Hematopoietic multipotent progenitor cell treated with erythropoietin and hydrocortisone succinate and interleukin-3 and kit ligand, for 6 days (in vitro differentiated cells): ENCODE measurements around the gene SPG21.

Source experiments
- DNase-seq: peaks from one replicate; pipeline ENCODE4 v3.0.0-alpha.2; 2015

Gene SPG21

DNA sequence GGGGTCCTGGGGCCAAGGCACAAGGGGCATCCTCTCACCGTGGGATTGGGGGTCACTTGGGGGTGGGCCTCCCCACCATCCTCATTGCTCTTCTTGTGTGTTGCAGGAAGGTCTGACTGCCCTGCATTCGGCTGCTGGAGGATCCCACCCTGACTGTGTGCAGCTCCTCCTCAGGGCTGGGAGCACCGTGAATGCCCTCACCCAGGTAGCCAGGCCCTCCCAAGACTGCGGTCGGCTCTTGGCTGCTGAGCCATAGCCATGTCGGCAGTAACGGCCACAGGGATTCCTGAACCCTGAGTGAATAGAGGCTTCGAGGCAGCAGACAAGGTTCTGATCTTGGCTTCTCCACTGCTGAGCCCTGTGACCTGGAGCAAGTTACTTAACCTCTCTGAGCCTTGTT lies 58.3 kb downstream of the SPG21 start:
- no peak for DNase-seq

DNA sequence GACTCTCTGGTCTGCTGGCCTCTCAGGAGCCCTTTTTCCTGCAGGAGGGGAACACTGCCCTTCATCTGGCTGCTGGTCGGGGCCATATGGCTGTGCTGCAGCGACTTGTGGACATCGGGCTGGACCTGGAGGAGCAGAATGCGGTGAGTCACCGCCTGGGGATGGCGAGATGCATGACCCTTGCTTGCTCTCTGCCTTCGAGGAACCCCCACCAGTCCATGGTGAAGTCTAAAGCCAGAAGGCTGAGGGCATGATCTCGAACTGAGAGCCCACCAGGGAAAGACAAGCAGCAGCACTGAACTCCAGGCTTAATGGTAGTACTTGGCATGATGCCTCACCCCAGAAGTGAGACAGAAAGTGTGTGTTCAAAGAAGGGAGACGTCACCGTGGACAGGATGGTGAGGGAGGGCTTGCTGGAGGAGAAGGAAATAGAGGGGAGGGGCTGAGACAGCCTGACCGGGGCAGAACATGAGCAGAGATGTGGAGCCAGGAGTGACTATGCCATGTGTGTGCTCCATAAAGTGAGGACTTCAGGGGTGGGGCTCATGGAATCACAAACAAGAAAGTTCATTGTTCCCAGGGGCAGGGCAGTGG lies 58.8 kb downstream of the SPG21 start:
- no peak for DNase-seq

DNA sequence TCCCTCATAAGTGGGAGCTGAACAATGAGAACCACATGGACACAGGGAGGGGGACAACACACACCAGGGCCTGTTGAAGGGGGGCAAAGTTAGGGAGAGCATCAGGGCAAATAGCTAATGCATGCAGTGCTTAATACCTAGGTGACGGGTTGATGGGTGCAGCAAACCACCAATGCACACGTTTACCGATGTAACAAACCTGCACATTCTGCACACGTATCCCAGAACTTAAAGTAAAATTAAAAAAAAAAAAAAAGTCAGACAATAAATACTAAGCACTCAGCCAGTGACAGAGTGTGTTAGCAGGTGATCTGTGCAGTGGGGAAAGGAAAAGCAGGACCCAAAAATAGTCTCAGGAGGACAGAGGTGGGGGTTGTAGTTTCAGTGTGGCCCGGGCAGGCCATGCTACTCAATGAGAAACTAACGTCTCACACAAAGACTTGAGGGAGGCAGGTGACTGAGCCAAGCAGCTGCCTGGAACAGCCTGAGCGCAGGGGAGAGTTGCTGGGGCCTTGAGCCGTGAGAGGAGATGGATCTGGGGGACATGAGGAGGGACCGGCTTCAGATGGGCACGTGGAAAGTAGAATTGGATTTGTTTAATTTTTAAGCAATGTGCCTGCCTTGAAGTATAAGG lies 59.6 kb downstream of the SPG21 start:
- no peak for DNase-seq

DNA sequence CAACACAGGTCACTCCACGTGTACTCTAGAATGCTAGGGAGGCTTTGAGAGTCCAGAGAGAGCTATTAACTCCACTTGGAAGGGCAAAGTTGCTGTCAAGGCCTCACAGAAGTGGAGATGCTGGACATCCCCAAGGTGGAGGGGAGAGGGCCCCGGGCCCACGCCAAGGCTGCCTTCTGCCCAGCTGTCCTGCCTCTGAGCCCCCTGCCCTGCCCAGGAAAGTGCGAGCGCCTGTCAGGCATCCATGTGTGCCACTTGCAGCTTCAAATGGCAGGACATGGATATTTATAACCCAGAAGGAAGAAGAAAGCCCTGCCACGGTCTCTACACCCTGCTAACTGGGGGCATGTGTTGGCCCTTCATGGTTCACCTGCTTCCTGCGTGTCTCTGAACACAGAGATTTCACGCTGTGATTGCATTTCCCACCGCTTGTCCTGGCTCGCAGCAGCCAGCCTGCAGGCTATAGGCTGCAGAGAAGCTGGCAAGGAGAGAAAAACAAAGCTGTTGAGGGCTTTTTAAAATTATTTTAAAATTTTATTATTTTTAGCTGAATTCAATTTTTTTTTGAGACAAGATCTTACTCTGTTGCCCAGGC lies 61.0 kb downstream of the SPG21 start:
- DNase-seq: no peak

DNA sequence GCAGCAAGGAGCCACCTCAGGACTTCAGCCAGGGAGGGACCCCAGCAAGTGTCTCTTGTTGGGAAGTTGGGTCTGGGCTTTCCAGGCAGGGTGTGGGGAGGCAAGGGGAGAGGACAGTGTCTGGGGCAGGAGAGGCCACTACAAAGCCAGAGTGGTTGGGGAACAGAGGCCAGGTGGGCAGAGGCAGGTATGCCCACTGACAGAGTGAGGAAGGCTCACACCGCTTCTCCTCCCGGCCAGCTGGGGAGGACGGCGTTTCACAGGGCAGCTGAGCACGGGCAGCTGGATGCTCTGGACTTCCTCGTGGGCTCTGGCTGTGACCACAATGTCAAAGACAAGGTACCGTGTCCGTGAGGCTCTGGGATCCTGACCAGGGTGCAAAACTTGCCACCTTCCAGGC lies 63.1 kb downstream of the SPG21 start:
- no peak for DNase-seq

DNA sequence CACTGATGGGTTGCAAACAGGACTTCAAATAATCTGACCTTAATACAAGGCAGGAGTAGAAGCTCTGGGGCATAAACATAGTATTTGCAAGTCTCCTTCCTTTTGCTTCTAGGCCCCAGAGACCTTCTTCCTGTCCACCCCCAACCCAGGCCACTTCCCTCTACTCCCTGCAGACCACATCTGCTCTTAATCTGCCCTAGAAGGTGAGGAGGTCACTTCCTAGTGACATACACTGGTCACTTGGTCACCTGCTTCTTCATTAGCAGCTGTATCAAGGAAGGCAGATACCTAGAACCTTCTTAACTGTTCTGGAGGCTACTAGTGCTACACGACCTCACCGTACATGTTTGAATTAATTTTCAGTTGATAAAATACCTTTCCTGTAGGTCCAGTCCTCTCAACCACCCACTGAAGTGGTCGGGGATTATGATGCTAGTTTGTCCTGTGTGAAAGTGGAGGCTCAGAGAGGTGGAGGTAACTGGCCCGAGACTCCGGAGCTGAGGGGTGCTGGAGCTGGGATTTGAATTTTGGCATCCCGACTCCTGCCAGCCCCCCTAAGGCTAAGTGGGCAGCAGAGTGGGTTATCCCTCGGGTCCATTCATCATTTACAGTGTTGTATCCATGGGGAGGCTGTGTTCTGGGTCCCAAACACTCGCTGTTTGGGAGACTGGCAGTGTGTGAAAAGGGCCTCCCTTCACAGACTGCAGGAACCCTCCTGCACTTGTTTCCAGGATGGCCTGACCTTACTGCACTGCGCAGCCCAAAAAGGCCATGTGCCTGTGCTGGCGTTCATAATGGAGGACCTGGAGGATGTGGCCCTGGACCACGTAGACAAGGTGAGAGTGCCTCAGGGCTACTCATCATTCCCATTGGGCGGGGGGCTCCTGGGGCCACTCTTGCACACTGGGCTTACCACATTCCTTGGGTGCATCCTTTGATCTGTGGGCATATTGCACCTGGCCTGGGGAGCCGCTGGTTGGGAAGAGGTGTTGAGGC lies 64.1 kb downstream of the SPG21 start:
- no peak for DNase-seq

DNA sequence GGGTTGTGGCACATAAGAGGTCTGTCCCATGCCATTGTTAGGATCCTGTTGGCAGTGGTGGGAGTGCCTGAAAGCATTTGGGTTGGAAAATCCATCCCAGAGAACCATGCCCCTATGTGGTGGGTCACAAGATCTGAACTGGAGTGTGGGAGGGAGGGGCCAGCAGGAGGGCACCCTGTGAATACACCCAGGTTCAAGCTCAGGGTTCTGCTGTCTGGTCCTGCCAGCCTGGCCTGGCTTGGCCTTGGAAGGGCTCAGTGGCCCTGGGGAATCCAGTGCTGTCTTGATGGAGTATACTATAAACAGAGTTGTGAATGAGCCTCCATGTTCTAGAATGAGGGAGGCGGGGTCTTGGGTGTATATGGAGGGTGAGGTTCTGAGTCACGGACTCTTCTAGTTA lies 66.2 kb downstream of the SPG21 start:
- DNase-seq: no peak

DNA sequence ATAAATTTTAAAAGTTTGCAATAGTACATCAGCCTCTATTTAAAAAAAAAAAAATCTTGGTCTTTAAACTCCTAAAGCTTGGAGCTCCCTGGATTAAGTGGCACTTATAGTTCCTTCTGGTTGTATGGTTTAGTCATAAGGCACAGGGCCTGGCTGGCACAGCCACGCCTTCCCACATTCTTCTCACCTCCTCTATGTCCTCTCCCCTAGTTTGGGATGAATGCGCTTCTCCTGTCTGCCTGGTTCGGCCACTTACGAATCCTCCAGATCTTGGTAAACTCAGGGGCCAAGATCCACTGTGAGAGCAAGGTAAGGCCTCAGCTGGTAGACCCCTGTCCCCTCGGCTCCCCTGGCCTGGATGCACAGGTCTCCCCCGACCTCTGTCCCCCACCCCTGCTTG lies 68.0 kb downstream of the SPG21 start:
- DNase-seq: no peak

DNA sequence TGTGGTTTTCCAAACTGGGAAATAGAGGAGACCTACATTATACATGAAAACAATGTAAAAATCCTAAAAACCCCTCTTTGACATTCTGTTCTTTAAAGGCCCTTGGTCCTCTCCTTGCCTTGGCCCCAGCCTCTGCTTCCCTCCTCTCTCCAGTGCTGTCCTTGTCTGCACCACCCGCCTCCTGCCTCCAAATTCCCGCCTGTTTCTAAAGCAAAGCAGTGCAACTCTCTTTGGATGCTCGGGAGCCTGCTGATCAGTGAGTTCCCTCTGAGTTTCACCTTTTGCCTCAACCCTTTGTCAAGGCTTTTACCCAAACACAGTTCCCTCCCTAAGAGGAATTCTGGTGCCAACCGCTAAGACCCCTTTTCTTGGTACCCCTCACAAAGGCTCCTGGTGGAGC lies 70.0 kb downstream of the SPG21 start:
- no peak for DNase-seq

DNA sequence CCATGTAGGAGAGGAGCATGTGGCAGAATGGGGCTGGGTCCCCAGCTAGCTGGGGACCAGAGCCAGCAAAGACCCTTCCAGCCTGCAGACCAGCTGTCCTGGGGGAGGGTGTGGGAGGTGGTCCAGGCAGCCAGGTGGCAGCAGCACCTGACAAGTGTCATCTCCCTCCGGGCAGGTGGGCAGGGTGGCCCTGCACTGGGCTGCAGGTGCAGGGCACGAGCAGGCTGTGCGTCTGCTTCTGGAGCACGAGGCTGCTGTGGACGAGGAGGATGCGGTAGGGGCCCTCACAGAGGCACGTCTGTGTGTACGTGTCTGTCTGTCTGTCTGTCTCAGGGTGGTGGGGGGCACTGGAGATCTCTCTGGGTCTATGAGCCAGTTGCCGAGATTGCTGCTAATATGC lies 72.5 kb downstream of the SPG21 start:
- DNase-seq: no peak

DNA sequence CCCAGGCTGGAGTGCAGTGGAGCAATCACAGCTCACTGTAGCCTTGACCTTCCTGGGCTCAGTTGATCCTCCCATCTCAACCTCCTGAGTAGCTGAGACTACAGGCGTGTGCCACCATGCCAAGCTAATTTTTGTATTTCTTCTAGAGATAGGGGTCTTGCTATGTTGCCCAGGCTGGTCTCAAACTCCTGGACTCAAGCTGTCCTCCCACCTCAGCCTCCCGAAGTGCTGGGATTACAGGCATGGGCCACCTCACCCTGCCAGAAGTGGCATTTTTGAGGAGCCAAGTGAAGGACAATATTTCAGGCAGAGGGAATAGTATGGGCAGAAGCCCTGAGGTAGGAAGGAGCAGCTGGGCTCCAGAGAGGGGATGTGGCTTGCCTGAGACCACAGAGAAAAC lies 73.3 kb downstream of the SPG21 start:
- no peak for DNase-seq

DNA sequence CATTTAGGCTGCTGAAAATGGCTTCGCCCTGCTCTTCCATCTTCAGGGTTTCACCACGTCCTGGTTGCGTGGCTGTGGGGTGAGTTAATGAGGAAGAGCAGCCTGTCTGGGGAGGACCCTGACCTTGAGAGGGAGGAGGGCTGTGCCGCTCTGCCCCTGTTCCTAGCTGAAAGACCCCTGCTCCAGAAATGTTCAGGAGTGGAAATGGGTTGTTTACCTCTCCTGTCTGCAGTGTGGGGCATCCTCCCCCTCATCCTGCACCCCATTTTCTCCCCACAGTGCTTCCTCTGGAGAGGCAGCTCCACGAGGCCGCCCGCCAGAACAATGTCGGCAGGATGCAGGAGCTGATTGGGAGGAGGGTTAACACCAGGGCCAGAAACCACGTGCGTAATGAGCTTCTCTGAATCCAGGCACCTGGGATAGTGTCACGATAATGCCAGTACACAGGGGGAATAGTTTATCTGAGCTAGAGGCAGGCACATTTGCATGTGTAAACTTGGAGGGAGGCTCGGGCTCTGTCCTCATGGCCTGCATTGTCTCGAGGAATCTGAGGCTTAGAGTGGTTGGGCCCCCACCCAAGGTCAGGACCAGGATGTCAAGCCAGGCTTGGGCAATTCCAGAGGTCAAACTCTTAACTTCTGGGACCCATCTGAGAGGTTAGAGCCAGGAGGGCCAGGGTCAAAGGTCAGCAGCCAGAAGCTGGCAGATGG lies 74.0 kb downstream of the SPG21 start:
- DNase-seq: no peak
